Neural progenitor cell (in vitro differentiated cells): Measurements from ENCODE around the gene RSPH6A. TPM values are rescaled to one million over a fixed set of nuclear protein-coding genes. Genes with fewer than 3 reads are reported as not detected.

Experiments used
- DNase-seq: peaks from one replicate; pipeline ENCODE4 v3.0.0-alpha.2; 2016; ENCODE audit warnings: low spot score
- H2AFZ ChIP-seq: fragments of 200-600 bp; sonication (generic); replicated peaks from 2 replicates; pipeline ENCODE4 v1.6.1; 2016; ENCODE audit warnings: antibody characterized with exemption
- H3F3A ChIP-seq: fragments of 200-600 bp; sonication (generic); 2 replicates; pipeline ENCODE4 v1.6.1; 2016; ENCODE audit warnings: antibody characterized with exemption, low read depth
- H3K27ac ChIP-seq: fragments of 200-600 bp; sonication (generic); 2 replicates; pipeline ENCODE4 v1.5.1; 2016; ENCODE audit warnings: mild to moderate bottlenecking
- H3K27me3 ChIP-seq: fragments of 200-600 bp; sonication (generic); 2 replicates; pipeline ENCODE4 v1.6.1; 2016; ENCODE audit warnings: mild to moderate bottlenecking, moderate library complexity
- H3K36me3 ChIP-seq: fragments of 200-600 bp; sonication (generic); 2 replicates; pipeline ENCODE4 v1.5.1; 2016
- H3K4me1 ChIP-seq: fragments of 200-600 bp; sonication (generic); 2 replicates; pipeline ENCODE4 v1.6.1; 2016; ENCODE audit warnings: mixed run types
- H3K4me2 ChIP-seq: fragments of 200-600 bp; sonication (generic); 2 replicates; pipeline ENCODE4 v1.6.1; 2016
- H3K4me3 ChIP-seq: fragments of 200-600 bp; sonication (generic); 2 replicates; pipeline ENCODE4 v1.5.1; 2016
- H3K79me2 ChIP-seq: fragments of 200-600 bp; sonication (generic); 2 replicates; pipeline ENCODE4 v1.6.1; 2016; ENCODE audit warnings: low read depth
- H3K9ac ChIP-seq: fragments of 200-600 bp; sonication (generic); 2 replicates; pipeline ENCODE4 v1.6.1; 2016
- H3K9me3 ChIP-seq: fragments of 200-600 bp; sonication (generic); 2 replicates; pipeline ENCODE4 v1.5.1; 2016; ENCODE audit warnings: low read depth
- H4K20me1 ChIP-seq: fragments of 200-600 bp; sonication (generic); 2 replicates; pipeline ENCODE4 v1.6.1; 2016; ENCODE audit warnings: low read depth
- H3K27ac Mint-ChIP-seq: 3 replicates; pipeline ENCODE4 v1.8.0; 2021; ENCODE audit warnings: mixed read lengths
- H3K27me3 Mint-ChIP-seq: 2 replicates; pipeline ENCODE4 v1.8.0; 2022; ENCODE audit warnings: low read depth, mild to moderate bottlenecking, inconsistent platforms, moderate library complexity, mixed read lengths; ENCODE audit not compliant: insufficient read depth
- H3K36me3 Mint-ChIP-seq: 3 replicates; pipeline ENCODE4 v1.8.0; 2021; ENCODE audit warnings: mixed read lengths
- H3K4me1 Mint-ChIP-seq: 3 replicates; pipeline ENCODE4 v1.8.0; 2021; ENCODE audit warnings: mixed read lengths
- H3K4me3 Mint-ChIP-seq: 3 replicates; pipeline ENCODE4 v1.8.0; 2021; ENCODE audit warnings: mild to moderate bottlenecking, moderate library complexity, mixed read lengths
- H3K9me3 Mint-ChIP-seq: 3 replicates; pipeline ENCODE4 v1.8.0; 2020; ENCODE audit warnings: mixed read lengths
- EZH2 ChIP-seq: fragments of 200-600 bp; sonication (generic); IDR thresholded peaks from 2 replicates; pipeline ENCODE4 v1.6.1; 2017; ENCODE audit warnings: antibody characterized with exemption, mild to moderate bottlenecking, moderate library complexity
- EZH2phosphoT487 ChIP-seq: fragments of 200-600 bp; sonication (generic); IDR thresholded peaks from 2 replicates; pipeline ENCODE4 v1.6.1; 2017; ENCODE audit warnings: antibody characterized with exemption
- total RNA-seq: library from RNA; depleted of rRNA; stranded (reverse); fragments of >200 nt; gene quantifications from 2 replicates; pipeline ENCODE4 v1.2.3, GENCODE V29; 2015; ENCODE audit warnings: low replicate concordance
- TF ChIP-seq, protein P1 (sequence below): fragments of 200-600 bp; sonication (generic); IDR thresholded peaks from 2 replicates; pipeline ENCODE4 v1.5.1; 2017; ENCODE audit warnings: antibody characterized with exemption, mild to moderate bottlenecking

RSPH6A gene
- total RNA-seq, 1 donor from 2014 or later = not detected

DNA sequence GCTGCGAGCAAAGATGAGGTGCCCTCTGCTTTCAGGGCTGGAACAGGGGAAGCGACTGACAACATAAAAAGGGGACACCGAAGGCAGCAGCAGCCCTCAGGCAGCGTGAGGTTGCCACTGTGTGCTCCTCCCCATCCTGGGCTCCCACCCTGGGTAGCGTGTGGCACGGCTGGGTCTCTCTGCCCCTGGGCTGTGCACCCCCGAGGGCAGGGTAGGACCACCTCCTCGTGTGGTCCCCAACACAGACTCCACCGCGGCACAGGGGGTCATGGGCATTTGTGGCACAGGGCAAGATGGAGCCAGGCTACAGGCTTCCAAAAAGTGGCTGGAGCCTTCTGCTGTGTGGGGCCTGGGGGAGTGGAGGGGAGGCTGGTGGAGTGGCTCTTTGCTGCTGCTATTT, 6.5 kb upstream of the RSPH6A start:
- H3K27ac ChIP-seq = no peak overlapping the region
- Mint-ChIP-seq H3K4me3 (peak overlapping the region; percentile 53), H3K4me1 (peaks cover 13% of the 10 kb centered on the region), H3K27me3 (peaks cover 6% of the 10 kb centered on the region), H3K27ac (peak overlapping the region; percentile 17), H3K9me3 (no peaks in the 10 kb centered on the region), H3K36me3 (peaks cover 12% of the 10 kb centered on the region)
- no peaks in the 10 kb centered on the region for H3K27me3 ChIP-seq
- H3K4me3 ChIP-seq = no peak overlapping the region
- H3K36me3 ChIP-seq = no peaks in the 10 kb centered on the region
- no peak overlapping the region for H3K4me2 ChIP-seq
- H3K9me3 ChIP-seq = no peaks in the 10 kb centered on the region
- H3K4me1 ChIP-seq = peaks cover 15% of the 10 kb centered on the region
- H4K20me1 ChIP-seq = peaks cover 9% of the 10 kb centered on the region
- DNase-seq = no peak
- no peaks in the 10 kb centered on the region for H3K79me2 ChIP-seq
- H3K9ac ChIP-seq = no peak overlapping the region
- peaks cover 18% of the 10 kb centered on the region for H3F3A ChIP-seq
- no peak overlapping the region for H2AFZ ChIP-seq
- TF ChIP-seq EZH2phosphoT487 (no peak), EZH2 (no peak)
- TF ChIP-seq, protein P1, sequence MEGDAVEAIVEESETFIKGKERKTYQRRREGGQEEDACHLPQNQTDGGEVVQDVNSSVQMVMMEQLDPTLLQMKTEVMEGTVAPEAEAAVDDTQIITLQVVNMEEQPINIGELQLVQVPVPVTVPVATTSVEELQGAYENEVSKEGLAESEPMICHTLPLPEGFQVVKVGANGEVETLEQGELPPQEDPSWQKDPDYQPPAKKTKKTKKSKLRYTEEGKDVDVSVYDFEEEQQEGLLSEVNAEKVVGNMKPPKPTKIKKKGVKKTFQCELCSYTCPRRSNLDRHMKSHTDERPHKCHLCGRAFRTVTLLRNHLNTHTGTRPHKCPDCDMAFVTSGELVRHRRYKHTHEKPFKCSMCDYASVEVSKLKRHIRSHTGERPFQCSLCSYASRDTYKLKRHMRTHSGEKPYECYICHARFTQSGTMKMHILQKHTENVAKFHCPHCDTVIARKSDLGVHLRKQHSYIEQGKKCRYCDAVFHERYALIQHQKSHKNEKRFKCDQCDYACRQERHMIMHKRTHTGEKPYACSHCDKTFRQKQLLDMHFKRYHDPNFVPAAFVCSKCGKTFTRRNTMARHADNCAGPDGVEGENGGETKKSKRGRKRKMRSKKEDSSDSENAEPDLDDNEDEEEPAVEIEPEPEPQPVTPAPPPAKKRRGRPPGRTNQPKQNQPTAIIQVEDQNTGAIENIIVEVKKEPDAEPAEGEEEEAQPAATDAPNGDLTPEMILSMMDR = no peak

DNA sequence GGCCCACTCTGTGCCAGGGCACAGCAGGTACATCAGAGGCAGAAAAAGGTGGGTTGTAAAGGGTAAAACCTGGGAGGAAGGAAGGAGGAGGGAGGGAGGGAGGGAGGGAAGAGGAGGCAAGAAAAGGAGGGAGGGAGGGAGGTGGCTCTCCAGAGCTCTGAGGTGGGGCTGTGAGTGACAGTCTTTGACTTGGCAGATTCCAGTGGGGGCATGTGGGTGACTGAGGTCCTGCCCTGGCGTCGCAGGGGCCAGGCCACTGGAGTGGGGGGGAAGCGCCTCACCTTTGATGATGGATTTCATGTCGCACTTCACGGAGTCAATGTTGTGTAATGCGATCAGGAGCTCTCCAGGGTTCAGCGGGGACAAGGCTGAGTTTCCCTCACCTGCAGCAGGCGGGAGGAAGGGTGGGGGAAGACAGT, 6.0 kb upstream of the RSPH6A start:
- Mint-ChIP-seq H3K36me3 (peaks cover 12% of the 10 kb centered on the region), H3K4me3 (peak overlapping the region; percentile 53), H3K9me3 (no peaks in the 10 kb centered on the region), H3K27ac (peak overlapping the region; percentile 17), H3K4me1 (peaks cover 13% of the 10 kb centered on the region), H3K27me3 (peaks cover 5% of the 10 kb centered on the region)
- Histone ChIP-seq H3K36me3 (no peaks in the 10 kb centered on the region), H3K4me2 (no peak overlapping the region), H3K4me3 (no peak overlapping the region), H4K20me1 (peaks cover 9% of the 10 kb centered on the region), H2AFZ (no peak overlapping the region), H3K9ac (no peak overlapping the region), H3K79me2 (no peaks in the 10 kb centered on the region), H3K27ac (no peak overlapping the region), H3K4me1 (peaks cover 19% of the 10 kb centered on the region), H3K9me3 (no peaks in the 10 kb centered on the region), H3F3A (peaks cover 22% of the 10 kb centered on the region), H3K27me3 (no peaks in the 10 kb centered on the region)
- no peak for DNase-seq
- TF ChIP-seq, protein P1 = no peak
- no peak for TF ChIP-seq EZH2phosphoT487
- TF ChIP-seq EZH2 = no peak

DNA sequence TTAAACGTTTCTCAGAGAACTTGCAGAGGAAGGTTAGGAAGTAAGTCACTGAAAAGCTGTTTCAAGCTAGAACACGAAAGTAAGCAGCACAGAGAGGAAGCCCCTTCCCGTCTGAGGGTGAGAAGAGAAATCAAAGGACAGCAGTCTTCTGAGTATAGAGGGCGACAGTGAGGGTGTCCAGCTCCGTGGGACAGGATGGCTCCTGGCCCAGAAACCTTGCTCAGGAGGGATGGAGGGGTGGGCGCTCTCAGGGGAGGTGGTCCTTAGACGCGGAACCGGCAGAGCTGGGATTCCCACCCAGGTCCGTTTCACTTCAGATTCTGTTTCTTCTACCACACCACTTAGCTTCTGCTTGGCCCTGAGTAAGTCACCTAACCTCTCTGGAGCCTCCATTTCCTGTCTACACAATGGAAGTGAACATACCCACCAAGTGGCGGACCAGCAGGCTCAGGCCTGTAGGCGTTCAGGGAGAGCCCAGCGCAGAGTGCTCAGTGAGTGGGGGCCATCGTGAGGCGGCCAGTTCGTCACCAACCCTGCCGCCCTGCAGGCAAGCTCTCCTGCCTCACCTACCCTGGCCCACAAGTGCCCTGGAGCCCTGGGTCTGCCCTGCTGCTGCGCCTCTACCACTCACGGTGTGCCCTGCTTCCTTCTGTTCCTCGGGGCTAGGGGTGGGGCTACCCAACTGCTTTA, 5.5 kb upstream of the RSPH6A start:
- no peak overlapping the region for H3K27ac ChIP-seq
- H3K27ac Mint-ChIP-seq = peak overlapping the region; percentile 46
- H3K27me3 Mint-ChIP-seq = peaks cover 3% of the 10 kb centered on the region
- no peak for DNase-seq
- peaks cover 28% of the 10 kb centered on the region for H3F3A ChIP-seq
- no peak overlapping the region for H3K4me2 ChIP-seq
- H3K4me1 Mint-ChIP-seq = peaks cover 15% of the 10 kb centered on the region
- H3K4me1 ChIP-seq = peaks cover 23% of the 10 kb centered on the region
- TF ChIP-seq EZH2 (no peak), EZH2phosphoT487 (no peak)
- TF ChIP-seq, protein P1 = no peak
- H3K27me3 ChIP-seq = no peaks in the 10 kb centered on the region
- H3K36me3 ChIP-seq = no peaks in the 10 kb centered on the region
- H3K4me3 Mint-ChIP-seq = peak overlapping the region; percentile 38
- no peaks in the 10 kb centered on the region for H3K9me3 ChIP-seq
- H3K36me3 Mint-ChIP-seq = peaks cover 12% of the 10 kb centered on the region
- no peak overlapping the region for H3K4me3 ChIP-seq
- H4K20me1 ChIP-seq = peaks cover 9% of the 10 kb centered on the region
- H3K79me2 ChIP-seq = no peaks in the 10 kb centered on the region
- no peaks in the 10 kb centered on the region for H3K9me3 Mint-ChIP-seq
- no peak overlapping the region for H3K9ac ChIP-seq
- H2AFZ ChIP-seq = no peak overlapping the region
